Stimulated activated CD4-positive, alpha-beta T cell treated with anti-CD3 and anti-CD28 coated beads, Interleukin-15, amount 100 ng/mL, for 24 hours (primary cell): ENCODE data around the gene MOB4.

ENCODE experiments used
- DNase-seq: peaks from one replicate; pipeline ENCODE4 v3.0.0-alpha.2; 2020

MOB4 gene

GRCh38 chr2:197515739-197516392 is at the start of gene MOB4:
TSS of gene MOB4 (plus strand) at chr2:197516066. CDS start at chr2:197516087, 21 bp downstream.
- DNase-seq: peak; percentile 95

GRCh38 chr2:197472166-197472565 is 43.7 kb upstream of the MOB4 start:
- no peak for DNase-seq

GRCh38 chr2:197477797-197478196 is 38.1 kb upstream of the MOB4 start:
- no peak for DNase-seq

GRCh38 chr2:197480165-197481036 is 35.5 kb upstream of the MOB4 start:
- no peak for DNase-seq

- DNase-seq: peak; percentile 39
Observed at GRCh38 chr2:197484248-197484647, 31.6 kb upstream of the MOB4 start.

- no peak for DNase-seq
Observed at GRCh38 chr2:197486175-197486574, 29.7 kb upstream of the MOB4 start.

GRCh38 chr2:197487385-197487784 is 28.5 kb upstream of the MOB4 start:
- no peak for DNase-seq

GRCh38 chr2:197495433-197496134 is 20.3 kb upstream of the MOB4 start:
- DNase-seq: no peak

- no peak for DNase-seq
Observed at GRCh38 chr2:197496695-197497094, 19.2 kb upstream of the MOB4 start.

- no peak for DNase-seq
Observed at GRCh38 chr2:197497326-197497725, 18.5 kb upstream of the MOB4 start.

GRCh38 chr2:197498235-197498936 is 17.5 kb upstream of the MOB4 start:
- DNase-seq: no peak

- peak; percentile 73 for DNase-seq
Observed at GRCh38 chr2:197498937-197499593, 16.8 kb upstream of the MOB4 start.

- DNase-seq: peak; percentile 99
Observed at GRCh38 chr2:197499594-197500502, 16.0 kb upstream of the MOB4 start, which contains the start of the genes HSPD1 and HSPE1. TSS of gene HSPD1 (minus strand) at chr2:197499840. CDS start at chr2:197498848, 992 bp downstream. TSS of gene HSPE1 (plus strand) at chr2:197500379. CDS start at chr2:197500437, 58 bp downstream.

- no peak for DNase-seq
Observed at GRCh38 chr2:197500503-197501131, 15.2 kb upstream of the MOB4 start.

- no peak for DNase-seq
Observed at GRCh38 chr2:197502201-197502600, 13.7 kb upstream of the MOB4 start.

GRCh38 chr2:197502685-197503084 is 13.2 kb upstream of the MOB4 start:
- no peak for DNase-seq

- no peak for DNase-seq
Observed at GRCh38 chr2:197504000-197504399, 11.9 kb upstream of the MOB4 start.

GRCh38 chr2:197504512-197504911 is 11.4 kb upstream of the MOB4 start:
- DNase-seq: no peak

- no peak for DNase-seq
Observed at GRCh38 chr2:197506658-197507057, 9.2 kb upstream of the MOB4 start.

- no peak for DNase-seq
Observed at GRCh38 chr2:197513915-197514314, 2.0 kb upstream of the MOB4 start.

GRCh38 chr2:197514754-197515153 is 1.1 kb upstream of the MOB4 start:
- DNase-seq: no peak
